Ascending aorta (tissue), 2 donors: ENCODE data around the gene CALN1. TPM values are rescaled to one million over a fixed set of nuclear protein-coding genes. Genes with fewer than 3 reads are reported as not detected.

Experiments used
- DNase-seq, 2 donors: peaks; one replicate each; pipeline ENCODE4 v3.0.0-alpha.2; 2019; ENCODE audit warnings: low spot score in 2 of 2
- H3K27ac ChIP-seq, 2 donors: fragments of 200-600 bp; sonication (generic); one replicate each; pipeline ENCODE4 v1.5.1; 2016 to 2017; ENCODE audit warnings: mild to moderate bottlenecking in 1 of 2
- H3K27me3 ChIP-seq: fragments of 200-600 bp; sonication (generic); one replicate; pipeline ENCODE4 v1.5.1; 2017
- H3K36me3 ChIP-seq, 2 donors: fragments of 200-600 bp; sonication (generic); one replicate each; pipeline ENCODE4 v1.5.1; 2016
- H3K4me1 ChIP-seq, 2 donors: fragments of 200-600 bp; sonication (generic); one replicate each; pipeline ENCODE4 v1.5.1; 2016 to 2017; ENCODE audit warnings: mild to moderate bottlenecking in 1 of 2
- H3K4me3 ChIP-seq, 2 donors: fragments of 200-600 bp; sonication (generic); one replicate each; pipeline ENCODE4 v1.5.1; 2016 to 2017; ENCODE audit warnings: mild to moderate bottlenecking in 1 of 2
- H3K9me3 ChIP-seq, 2 donors: fragments of 200-600 bp; sonication (generic); one replicate each; pipeline ENCODE4 v1.5.1; 2016
- intact Hi-C: fragments of 100-400 bp; cut with DNase I; formaldehyde crosslinking; loops from one replicate; pipeline ENCODE4 v1.15.1; 2023
- total RNA-seq: library from RNA; depleted of rRNA; stranded (reverse); fragments of >200 nt; gene quantifications from one replicate; pipeline ENCODE4 v1.1.0, GENCODE V29; 2016
- TF ChIP-seq, protein P1 (sequence below), 3 experiments: fragments of 200-600 bp in 2 of 3; fragments of 450-650 bp in 1 of 3; sonication (generic) in 2 of 3; IDR thresholded peaks; one replicate each; pipeline ENCODE4 v1.5.1; 2016 to 2019; ENCODE audit warnings: antibody characterized with exemption in 3 of 3, mild to moderate bottlenecking in 1 of 3, moderate library complexity in 1 of 3

CALN1 gene
- total RNA-seq, 1 donor from 2014 or later = 1.2 TPM

DNA sequence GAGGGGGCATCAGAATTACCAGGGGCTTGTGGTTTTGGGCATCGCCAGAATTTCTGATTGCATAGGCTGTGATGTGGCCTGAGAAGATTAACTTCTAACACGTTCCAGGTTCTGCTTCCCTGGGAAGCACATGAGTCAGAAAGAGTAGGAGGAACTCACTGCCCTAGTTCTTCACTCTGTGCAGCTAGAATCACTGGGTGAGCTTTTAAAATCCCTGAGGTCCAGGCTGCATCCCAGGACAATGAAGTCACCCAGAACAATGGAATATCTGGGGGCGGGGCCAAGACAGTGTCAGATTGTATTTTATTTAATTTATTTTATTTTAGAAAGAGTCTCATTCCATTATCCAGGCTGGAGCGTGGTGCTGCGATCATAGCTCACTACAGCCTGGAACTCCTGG is 636.5 kb downstream of the CALN1 start:
- intact Hi-C loops = no loop called here
- H3K36me3 ChIP-seq = no peaks in the 10 kb centered on the region
- no peaks in the 10 kb centered on the region for H3K4me1 ChIP-seq
- TF ChIP-seq, protein P1, sequence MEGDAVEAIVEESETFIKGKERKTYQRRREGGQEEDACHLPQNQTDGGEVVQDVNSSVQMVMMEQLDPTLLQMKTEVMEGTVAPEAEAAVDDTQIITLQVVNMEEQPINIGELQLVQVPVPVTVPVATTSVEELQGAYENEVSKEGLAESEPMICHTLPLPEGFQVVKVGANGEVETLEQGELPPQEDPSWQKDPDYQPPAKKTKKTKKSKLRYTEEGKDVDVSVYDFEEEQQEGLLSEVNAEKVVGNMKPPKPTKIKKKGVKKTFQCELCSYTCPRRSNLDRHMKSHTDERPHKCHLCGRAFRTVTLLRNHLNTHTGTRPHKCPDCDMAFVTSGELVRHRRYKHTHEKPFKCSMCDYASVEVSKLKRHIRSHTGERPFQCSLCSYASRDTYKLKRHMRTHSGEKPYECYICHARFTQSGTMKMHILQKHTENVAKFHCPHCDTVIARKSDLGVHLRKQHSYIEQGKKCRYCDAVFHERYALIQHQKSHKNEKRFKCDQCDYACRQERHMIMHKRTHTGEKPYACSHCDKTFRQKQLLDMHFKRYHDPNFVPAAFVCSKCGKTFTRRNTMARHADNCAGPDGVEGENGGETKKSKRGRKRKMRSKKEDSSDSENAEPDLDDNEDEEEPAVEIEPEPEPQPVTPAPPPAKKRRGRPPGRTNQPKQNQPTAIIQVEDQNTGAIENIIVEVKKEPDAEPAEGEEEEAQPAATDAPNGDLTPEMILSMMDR (IDR thresholded peaks at IDR 0.05) = no peak
- H3K9me3 ChIP-seq = no peaks in the 10 kb centered on the region
- H3K27me3 ChIP-seq = no peaks in the 10 kb centered on the region
- H3K4me3 ChIP-seq = no peak overlapping the region
- no peak for DNase-seq
- H3K27ac ChIP-seq = no peak overlapping the region

DNA sequence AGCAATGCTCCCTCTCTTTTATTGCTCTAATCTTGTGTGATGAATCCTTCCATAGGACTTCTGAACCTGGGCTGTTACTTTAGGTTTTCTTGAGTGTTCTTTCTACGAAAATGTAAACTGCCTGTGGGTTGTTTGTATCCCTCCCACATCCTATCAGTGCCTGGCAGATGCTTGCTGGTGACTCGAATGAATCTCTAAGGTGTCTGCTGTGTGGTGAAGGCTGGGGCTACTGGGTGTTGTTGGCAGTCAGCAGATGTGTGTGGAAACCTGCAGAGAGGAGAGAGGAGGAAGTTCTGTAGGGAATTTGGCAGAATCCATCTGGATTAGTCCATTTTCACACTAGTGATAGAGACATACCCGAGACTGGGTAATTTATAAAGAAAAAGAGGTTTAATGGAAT is 639.4 kb downstream of the CALN1 start:
- Histone ChIP-seq H3K9me3 (no peaks in the 10 kb centered on the region), H3K4me1 (no peaks in the 10 kb centered on the region), H3K4me3 (no peak overlapping the region), H3K27me3 (no peaks in the 10 kb centered on the region), H3K36me3 (no peaks in the 10 kb centered on the region), H3K27ac (no peak overlapping the region)
- TF ChIP-seq, protein P1 (IDR thresholded peaks at IDR 0.05) = no peak
- DNase-seq = no peak
- intact Hi-C loops = no loop called here

DNA sequence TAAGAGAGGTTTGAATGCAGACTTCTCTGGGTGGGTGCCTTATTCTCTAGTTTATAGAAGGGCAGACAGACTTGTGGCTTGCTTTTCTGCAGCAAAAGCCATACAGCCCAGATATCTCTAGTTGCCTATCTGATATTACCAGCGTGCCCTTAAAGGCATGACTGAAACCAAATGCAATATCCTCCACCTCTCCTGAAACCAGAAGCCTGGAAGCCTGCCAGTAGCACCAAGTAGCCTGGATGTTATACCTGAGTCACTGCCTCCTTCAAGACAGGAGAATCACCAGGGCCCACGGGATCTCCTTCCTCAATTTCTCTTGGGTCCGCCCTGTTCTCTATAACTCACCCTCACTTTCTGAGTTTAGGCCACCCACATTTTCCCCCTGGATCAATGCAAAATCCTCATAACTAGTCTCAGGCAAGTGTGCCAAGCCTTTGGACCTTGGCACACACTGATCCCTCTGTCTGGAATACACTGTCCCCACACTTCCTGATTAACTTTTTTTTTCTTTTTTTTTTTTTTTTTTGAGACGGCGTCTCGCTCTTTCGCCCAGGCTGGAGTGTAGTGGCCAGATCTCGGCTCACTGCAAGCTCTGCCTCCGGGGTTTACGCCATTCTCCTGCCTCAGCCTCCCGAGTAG is 641.8 kb downstream of the CALN1 start:
- intact Hi-C loops = no loop called here
- no peaks in the 10 kb centered on the region for H3K4me1 ChIP-seq
- DNase-seq = no peak
- TF ChIP-seq, protein P1 (IDR thresholded peaks at IDR 0.05) = no peak
- no peak overlapping the region for H3K27ac ChIP-seq
- H3K9me3 ChIP-seq = no peaks in the 10 kb centered on the region
- H3K27me3 ChIP-seq = no peaks in the 10 kb centered on the region
- H3K4me3 ChIP-seq = no peak overlapping the region
- no peaks in the 10 kb centered on the region for H3K36me3 ChIP-seq

DNA sequence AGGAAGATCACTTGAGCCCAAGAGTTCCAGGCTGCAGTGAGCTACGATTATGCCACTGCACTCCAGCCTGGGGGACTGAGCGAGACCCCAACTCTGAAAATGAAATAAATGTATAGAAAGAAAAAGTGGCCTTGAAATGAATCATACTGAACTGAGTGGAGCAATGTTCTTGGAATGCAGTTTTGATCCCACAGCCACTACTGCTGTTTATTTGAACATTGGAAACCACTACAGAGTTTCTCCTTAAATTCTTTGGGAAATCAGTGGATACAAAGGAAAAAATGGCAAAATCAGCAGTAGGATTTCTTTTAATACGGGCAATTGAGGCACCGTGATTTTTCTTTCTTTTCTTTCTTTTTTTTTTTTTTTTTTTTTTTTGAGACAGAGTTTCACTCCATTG is 642.8 kb downstream of the CALN1 start:
- TF ChIP-seq, protein P1 (IDR thresholded peaks at IDR 0.05) = no peak
- H3K4me1 ChIP-seq = no peaks in the 10 kb centered on the region
- intact Hi-C loops = no loop called here
- H3K36me3 ChIP-seq = no peaks in the 10 kb centered on the region
- H3K9me3 ChIP-seq = no peaks in the 10 kb centered on the region
- no peak overlapping the region for H3K4me3 ChIP-seq
- no peak for DNase-seq
- H3K27ac ChIP-seq = no peak overlapping the region
- no peaks in the 10 kb centered on the region for H3K27me3 ChIP-seq

DNA sequence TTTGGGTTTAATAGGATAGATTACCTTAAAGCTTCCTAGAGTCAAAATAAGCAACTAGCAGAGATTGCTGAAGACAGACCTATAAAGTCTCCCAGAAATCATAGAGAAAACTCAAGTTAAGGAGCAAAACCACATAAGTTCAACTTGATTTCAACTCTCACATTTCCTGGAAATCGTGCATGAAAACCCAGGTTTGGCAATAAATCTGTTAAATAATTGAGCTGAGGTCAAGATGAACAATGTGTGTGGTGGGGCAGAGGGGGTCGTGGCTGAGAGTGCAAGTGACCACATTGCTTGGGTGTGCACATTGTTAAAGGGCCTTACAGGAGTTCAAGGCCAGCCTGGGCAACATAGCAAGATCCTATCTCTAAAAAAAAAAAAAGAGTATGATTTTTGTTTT is 643.7 kb downstream of the CALN1 start:
- intact Hi-C loops = no loop called here

More for the DNA sequence above, 643.7 kb downstream of the CALN1 start:
- no peaks in the 10 kb centered on the region for H3K27me3 ChIP-seq
- TF ChIP-seq, protein P1 (IDR thresholded peaks at IDR 0.05) = no peak
- no peaks in the 10 kb centered on the region for H3K9me3 ChIP-seq
- no peak overlapping the region for H3K4me3 ChIP-seq
- H3K36me3 ChIP-seq = no peaks in the 10 kb centered on the region
- H3K27ac ChIP-seq = no peak overlapping the region
- DNase-seq = no peak
- H3K4me1 ChIP-seq = no peaks in the 10 kb centered on the region
